Measurements from ENCODE around the gene CREB3L2. TPM values are rescaled to one million over a fixed set of nuclear protein-coding genes. Genes with fewer than 3 reads are reported as not detected.

The CREB3L2 gene
- total and polyA plus RNA-seq, 2 of the 13 experiments (the other 11 are each of a cell fraction or from before 2014, with no cell fraction given) = 22.1 to 41.1 TPM

DNA sequence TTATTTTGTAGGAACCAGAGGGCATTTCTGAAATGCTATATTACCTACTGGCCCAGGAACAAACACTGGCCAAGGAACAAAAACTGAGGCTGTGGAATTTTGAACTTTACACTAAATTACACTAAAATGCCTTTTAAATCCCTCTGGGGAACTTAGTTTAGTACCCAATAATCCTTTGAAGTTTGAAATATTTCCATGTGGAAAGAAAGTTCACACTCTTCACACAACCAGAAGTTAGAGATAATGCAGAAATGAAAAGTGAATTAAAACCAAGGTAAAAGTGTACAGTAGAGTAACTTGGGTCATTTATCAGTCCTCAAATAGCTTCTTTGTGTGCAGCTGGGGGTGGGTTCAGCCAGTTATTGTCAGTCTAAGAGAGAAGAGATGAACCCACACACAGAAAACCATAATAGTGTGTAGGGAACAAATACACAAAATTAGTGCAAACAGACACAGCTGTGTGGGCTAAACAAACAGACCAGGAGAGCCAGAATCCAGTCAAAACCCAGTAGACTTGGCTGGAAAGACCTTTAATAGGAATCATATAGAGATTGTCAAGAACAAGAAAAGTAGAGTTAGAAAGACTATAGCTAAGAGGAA lies 108.6 kb downstream of the CREB3L2 start (continued):
- TF ChIP-seq CHD4 (IDR thresholded peaks at IDR 0.05; ENCODE audit: borderline replicate concordance, low read length) = peak; percentile 49; the same call in 1 of the 2 replicates
- TF ChIP-seq, protein P1, sequence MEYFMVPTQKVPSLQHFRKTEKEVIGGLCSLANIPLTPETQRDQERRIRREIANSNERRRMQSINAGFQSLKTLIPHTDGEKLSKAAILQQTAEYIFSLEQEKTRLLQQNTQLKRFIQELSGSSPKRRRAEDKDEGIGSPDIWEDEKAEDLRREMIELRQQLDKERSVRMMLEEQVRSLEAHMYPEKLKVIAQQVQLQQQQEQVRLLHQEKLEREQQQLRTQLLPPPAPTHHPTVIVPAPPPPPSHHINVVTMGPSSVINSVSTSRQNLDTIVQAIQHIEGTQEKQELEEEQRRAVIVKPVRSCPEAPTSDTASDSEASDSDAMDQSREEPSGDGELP (IDR thresholded peaks at IDR 0.05; ENCODE audit: borderline replicate concordance, low read depth) = peak; percentile 86
- TF ChIP-seq ZNF101 (CRISPR knock-in tag; IDR thresholded peaks at IDR 0.05; ENCODE audit: borderline replicate concordance, low read depth) = no peak
- TF ChIP-seq FOXA3 (CRISPR knock-in tag; IDR thresholded peaks at IDR 0.05) = 0 out of 2 replicates have a peak, but pooled peaks have one; percentile 16
- TF ChIP-seq PRMT3 (CRISPR knock-in tag; IDR thresholded peaks at IDR 0.05; ENCODE audit: borderline replicate concordance, low read depth) = no peak
- TF ChIP-seq SAP130 (CRISPR knock-in tag; IDR thresholded peaks at IDR 0.05; ENCODE audit: low read depth) = no peak
- TF ChIP-seq MBNL3 (CRISPR knock-in tag; conservative IDR thresholded peaks at IDR 0.05) = no peak

- peak overlapping the region; percentile 45 for H3K27ac ChIP-seq (ENCODE audit: extremely low read length, insufficient read depth, low read length)
- no TSS peak for BruUV-seq (replicated peaks)
- 88% methylated on average over 4 of the region's 4 CpGs for WGBS (ENCODE audit: low lambda C conversion rate)
- H4K20me1 ChIP-seq (ENCODE audit: insufficient read depth, low read length) = no peaks in the 10 kb centered on the region; the same call in 1 of the 2 replicates
- no peak overlapping the region for H3K4me2 ChIP-seq (ENCODE audit: low read depth, low read length)
- ChIA-PET POLR2A (no interaction called here), CTCF (ENCODE audit: low intra/inter-chr PET ratio, low total read pairs) (no interaction called here)
- FAIRE-seq (no peak), ATAC-seq (peak; percentile 9; the same call in 1 of the 3 replicates), DNase-seq (ENCODE audit: low spot score) (peak; percentile 71)
- H3K79me2 ChIP-seq (ENCODE audit: insufficient read depth, low read length) = peaks cover 14% of the 10 kb centered on the region
- peaks cover 62% of the 10 kb centered on the region for H3K4me1 ChIP-seq (ENCODE audit: insufficient read depth, low read length)
- no peak overlapping the region for H3K4me3 ChIP-seq (replicated peaks in 1 of 3; ENCODE audit: insufficient read depth in 1 of 3, low read depth in 2 of 3, low read length in 3 of 3)
- peaks cover 20 to 72% of the 10 kb centered on the region in 2 experiments for H3K36me3 ChIP-seq (replicated peaks in 1 of 2; ENCODE audit: control insufficient read depth in 1 of 2, insufficient read depth in 2 of 2, low read length in 2 of 2)
- H3K9me3 ChIP-seq (ENCODE audit: low read length) = no peaks in the 10 kb centered on the region
- in situ Hi-C loops (cut with HindIII; ENCODE audit: extremely low pct_ligation_motif_present, low pct_unique_long_range_greater_than_20kb) (no loop called here), intact Hi-C loops (cut with micrococcal nuclease; ENCODE audit: unreplicated experiment) (loop anchor here (1.0 to 10.0 kb wide), 2 partner anchors 44 to 844 kb away; no protein-coding TSS in a partner anchor)
- no peak overlapping the region for H3K9ac ChIP-seq (ENCODE audit: insufficient read depth, low read depth, low read length)
- no peak overlapping the region for H2AFZ ChIP-seq (ENCODE audit: low read length)
- H3K27me3 ChIP-seq (ENCODE audit: control insufficient read depth in 1 of 2, insufficient read depth in 2 of 2, low read length in 2 of 2) = no peaks in the 10 kb centered on the region
- no peak for TF ChIP-seq PCBP2 (optimal IDR thresholded peaks at IDR 0.05; ENCODE audit: low read depth, low read length, poor library complexity, severe bottlenecking)
- TF ChIP-seq, protein P2, sequence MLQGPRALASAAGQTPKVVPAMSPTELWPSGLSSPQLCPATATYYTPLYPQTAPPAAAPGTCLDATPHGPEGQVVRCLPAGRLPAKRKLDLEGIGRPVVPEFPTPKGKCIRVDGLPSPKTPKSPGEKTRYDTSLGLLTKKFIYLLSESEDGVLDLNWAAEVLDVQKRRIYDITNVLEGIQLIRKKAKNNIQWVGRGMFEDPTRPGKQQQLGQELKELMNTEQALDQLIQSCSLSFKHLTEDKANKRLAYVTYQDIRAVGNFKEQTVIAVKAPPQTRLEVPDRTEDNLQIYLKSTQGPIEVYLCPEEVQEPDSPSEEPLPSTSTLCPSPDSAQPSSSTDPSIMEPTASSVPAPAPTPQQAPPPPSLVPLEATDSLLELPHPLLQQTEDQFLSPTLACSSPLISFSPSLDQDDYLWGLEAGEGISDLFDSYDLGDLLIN (CRISPR knock-in tag; IDR thresholded peaks at IDR 0.05; ENCODE audit: borderline replicate concordance) = no peak
- peak; percentile 82 for TF ChIP-seq FOXA3 (CRISPR knock-in tag; IDR thresholded peaks at IDR 0.05)
- TF ChIP-seq EZH2 (conservative IDR thresholded peaks at IDR 0.05; ENCODE audit: low read depth, low read length) = no peak
- no peak for TF ChIP-seq RBM39 (IDR thresholded peaks at IDR 0.05; ENCODE audit: low read depth, low read length, poor library complexity, severe bottlenecking)
- TF ChIP-seq, protein P3, sequence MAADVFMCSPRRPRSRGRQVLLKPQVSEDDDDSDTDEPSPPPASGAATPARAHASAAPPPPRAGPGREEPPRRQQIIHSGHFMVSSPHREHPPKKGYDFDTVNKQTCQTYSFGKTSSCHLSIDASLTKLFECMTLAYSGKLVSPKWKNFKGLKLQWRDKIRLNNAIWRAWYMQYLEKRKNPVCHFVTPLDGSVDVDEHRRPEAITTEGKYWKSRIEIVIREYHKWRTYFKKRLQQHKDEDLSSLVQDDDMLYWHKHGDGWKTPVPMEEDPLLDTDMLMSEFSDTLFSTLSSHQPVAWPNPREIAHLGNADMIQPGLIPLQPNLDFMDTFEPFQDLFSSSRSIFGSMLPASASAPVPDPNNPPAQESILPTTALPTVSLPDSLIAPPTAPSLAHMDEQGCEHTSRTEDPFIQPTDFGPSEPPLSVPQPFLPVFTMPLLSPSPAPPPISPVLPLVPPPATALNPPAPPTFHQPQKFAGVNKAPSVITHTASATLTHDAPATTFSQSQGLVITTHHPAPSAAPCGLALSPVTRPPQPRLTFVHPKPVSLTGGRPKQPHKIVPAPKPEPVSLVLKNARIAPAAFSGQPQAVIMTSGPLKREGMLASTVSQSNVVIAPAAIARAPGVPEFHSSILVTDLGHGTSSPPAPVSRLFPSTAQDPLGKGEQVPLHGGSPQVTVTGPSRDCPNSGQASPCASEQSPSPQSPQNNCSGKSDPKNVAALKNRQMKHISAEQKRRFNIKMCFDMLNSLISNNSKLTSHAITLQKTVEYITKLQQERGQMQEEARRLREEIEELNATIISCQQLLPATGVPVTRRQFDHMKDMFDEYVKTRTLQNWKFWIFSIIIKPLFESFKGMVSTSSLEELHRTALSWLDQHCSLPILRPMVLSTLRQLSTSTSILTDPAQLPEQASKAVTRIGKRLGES (CRISPR knock-in tag; IDR thresholded peaks at IDR 0.05; ENCODE audit: borderline replicate concordance) = no peak
- no peak for TF ChIP-seq ZNF780A (CRISPR knock-in tag; IDR thresholded peaks at IDR 0.05)
- TF ChIP-seq SOX6 (IDR thresholded peaks at IDR 0.05) = no peak
- peak; percentile 72 for TF ChIP-seq SOX6 (CRISPR knock-in tag; IDR thresholded peaks at IDR 0.05)
Measured at GRCh38 chr7:137891016-137891655, 110.8 kb downstream of the CREB3L2 start.
